ENCODE data around the gene LAMC2. TPM values are rescaled to one million over a fixed set of nuclear protein-coding genes. Genes with fewer than 3 reads are reported as not detected.
A peak's percentile ranks its signal among the peaks of the same experiment; 100 is the strongest.

Gene LAMC2
- total RNA-seq (under 1 TPM in 1 of 5 experiments, not detected in 4; 0.51 TPM), polyA plus RNA-seq (not detected), total RNA-seq (not detected)

GRCh38 chr1:183185941-183186490, at the start of gene LAMC2:
TSS of gene LAMC2 (plus strand) at chr1:183186264. CDS start at chr1:183186353, 89 bp downstream.
- no peaks in the 10 kb centered on the region for H3K27me3 ChIP-seq (ENCODE audit: control insufficient read depth in 2 of 2, insufficient read depth in 2 of 2, low read length in 2 of 2)
- POLR2A ChIA-PET: no interaction called here
- no peaks in the 10 kb centered on the region for H3K36me3 ChIP-seq (ENCODE audit: control insufficient read depth in 2 of 3, insufficient read depth in 3 of 3, low read length in 3 of 3)
- CTCF ChIA-PET: no interaction called here
- Mint-ChIP-seq H3K4me3 (peak within 1 kb of the TSS in 8 of 10 donors; percentile 10 to 75 (median 59)), H3K27ac (no peak within 1 kb of the TSS), H3K36me3 (no peaks in the 10 kb centered on the region), H3K9me3 (peaks cover 0 to 1% (median 0%) of the 10 kb centered on the region in 11 donors), H3K4me1 (peaks cover 0 to 16% (median 8%) of the 10 kb centered on the region in 7 donors), H3K27me3 (peaks cover 25 to 48% (median 39%) of the 10 kb centered on the region in 5 donors)
- ATAC-seq (no peak), DNase-seq (peak in 3 of 9 donors; percentile 6 to 13 (median 11))
- no peak within 1 kb of the TSS for H3K4me3 ChIP-seq (ENCODE audit: low read length)
- no peak within 1 kb of the TSS for H3K27ac ChIP-seq (ENCODE audit: low read depth, low read length)
- no peaks in the 10 kb centered on the region for H3K9me3 ChIP-seq (ENCODE audit: control insufficient read depth in 2 of 3, low read length in 3 of 3)
- intact Hi-C loops (cut with micrococcal nuclease): no loop called here
- H3K4me1 ChIP-seq (ENCODE audit: control insufficient read depth in 2 of 2, insufficient read depth in 2 of 2, low read length in 2 of 2): peaks cover 0 to 3% of the 10 kb centered on the region in 2 donors

GRCh38 chr1:183137782-183138181, 48.3 kb upstream of the LAMC2 start:
- Histone ChIP-seq H3K4me3 (ENCODE audit: low read length) (no peak overlapping the region), H3K27me3 (ENCODE audit: control insufficient read depth in 2 of 2, insufficient read depth in 2 of 2, low read length in 2 of 2) (no peaks in the 10 kb centered on the region), H3K9me3 (ENCODE audit: control insufficient read depth in 2 of 3, low read length in 3 of 3) (no peaks in the 10 kb centered on the region), H3K36me3 (ENCODE audit: control insufficient read depth in 2 of 3, insufficient read depth in 3 of 3, low read length in 3 of 3) (no peaks in the 10 kb centered on the region), H3K27ac (ENCODE audit: low read depth, low read length) (no peak overlapping the region), H3K4me1 (ENCODE audit: control insufficient read depth in 2 of 2, insufficient read depth in 2 of 2, low read length in 2 of 2) (no peaks in the 10 kb centered on the region)
- Mint-ChIP-seq H3K27ac (no peak overlapping the region), H3K4me3 (no peak overlapping the region), H3K4me1 (no peaks in the 10 kb centered on the region), H3K36me3 (no peaks in the 10 kb centered on the region), H3K9me3 (no peaks in the 10 kb centered on the region), H3K27me3 (peaks cover 0 to 27% (median 4%) of the 10 kb centered on the region in 5 donors)
- DNase-seq (no peak), ATAC-seq (no peak)
- intact Hi-C loops (cut with micrococcal nuclease): no loop called here
- CTCF ChIA-PET: no interaction called here
- POLR2A ChIA-PET: interaction anchor here (0.7 kb wide), 1 partner anchor 547 kb away, joined by 3 read pairs; no protein-coding TSS in a partner anchor

- no peaks in the 10 kb centered on the region for H3K4me1 Mint-ChIP-seq
- ATAC-seq: no peak
- Histone ChIP-seq H3K9me3 (ENCODE audit: control insufficient read depth in 2 of 3, low read length in 3 of 3) (no peaks in the 10 kb centered on the region), H3K27ac (ENCODE audit: low read depth, low read length) (no peak overlapping the region), H3K36me3 (ENCODE audit: control insufficient read depth in 2 of 3, insufficient read depth in 3 of 3, low read length in 3 of 3) (no peaks in the 10 kb centered on the region), H3K4me1 (ENCODE audit: control insufficient read depth in 2 of 2, insufficient read depth in 2 of 2, low read length in 2 of 2) (no peaks in the 10 kb centered on the region), H3K27me3 (ENCODE audit: control insufficient read depth in 2 of 2, insufficient read depth in 2 of 2, low read length in 2 of 2) (no peaks in the 10 kb centered on the region), H3K4me3 (ENCODE audit: low read length) (no peak overlapping the region)
- H3K9me3 Mint-ChIP-seq: no peaks in the 10 kb centered on the region
- H3K4me3 Mint-ChIP-seq: no peak overlapping the region
- peaks cover 0 to 27% (median 4%) of the 10 kb centered on the region in 5 donors for H3K27me3 Mint-ChIP-seq
- CTCF ChIA-PET: no interaction called here
- H3K27ac Mint-ChIP-seq: no peak overlapping the region
- intact Hi-C loops (cut with micrococcal nuclease): no loop called here
- DNase-seq: no peak
- no peaks in the 10 kb centered on the region for H3K36me3 Mint-ChIP-seq
- POLR2A ChIA-PET: no interaction called here
Measured at GRCh38 chr1:183138301-183138700, 47.8 kb upstream of the LAMC2 start.

DNA sequence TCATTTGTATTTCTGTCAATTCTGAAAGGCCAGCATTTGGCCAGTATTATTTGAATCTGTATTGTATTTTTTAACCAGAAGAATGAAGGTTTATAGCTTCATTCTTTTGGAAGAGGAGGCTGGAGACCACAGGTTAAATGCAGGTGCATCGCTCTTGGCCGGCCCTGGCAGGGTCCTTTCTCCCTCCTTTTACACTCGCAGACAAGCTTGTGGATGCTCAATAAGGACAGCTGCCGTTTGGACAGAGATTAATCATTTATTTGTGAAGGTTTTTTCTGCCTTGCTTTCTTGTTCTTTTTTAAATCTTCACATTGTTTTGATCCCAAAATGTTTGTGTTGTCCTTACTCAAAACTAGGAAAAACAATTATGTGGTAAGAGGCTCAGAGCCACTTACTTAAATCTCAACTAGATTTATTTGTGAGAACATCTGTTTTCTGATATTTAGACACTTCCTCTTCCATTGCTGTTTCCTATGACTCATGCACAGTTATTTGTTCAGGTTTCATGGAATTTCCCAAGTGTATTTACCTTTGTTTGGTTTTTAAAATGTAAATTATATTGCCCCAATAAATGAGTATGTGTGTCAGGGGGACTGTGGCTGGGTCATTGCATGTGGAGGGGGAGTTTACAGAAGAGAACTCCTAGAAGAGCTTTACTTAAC, 46.7 kb upstream of the LAMC2 start:
- ATAC-seq (no peak), DNase-seq (no peak)
- peaks cover 0 to 30% (median 4%) of the 10 kb centered on the region in 5 donors for H3K27me3 Mint-ChIP-seq
- Histone ChIP-seq H3K36me3 (ENCODE audit: control insufficient read depth in 2 of 3, insufficient read depth in 3 of 3, low read length in 3 of 3) (no peaks in the 10 kb centered on the region), H3K4me1 (ENCODE audit: control insufficient read depth in 2 of 2, insufficient read depth in 2 of 2, low read length in 2 of 2) (no peaks in the 10 kb centered on the region), H3K4me3 (ENCODE audit: low read length) (no peak overlapping the region), H3K27me3 (ENCODE audit: control insufficient read depth in 2 of 2, insufficient read depth in 2 of 2, low read length in 2 of 2) (no peaks in the 10 kb centered on the region), H3K27ac (ENCODE audit: low read depth, low read length) (no peak overlapping the region), H3K9me3 (ENCODE audit: control insufficient read depth in 2 of 3, low read length in 3 of 3) (no peaks in the 10 kb centered on the region)
- ChIA-PET POLR2A (no interaction called here), CTCF (no interaction called here)
- no peaks in the 10 kb centered on the region for H3K4me1 Mint-ChIP-seq
- no peak overlapping the region for H3K4me3 Mint-ChIP-seq
- no peaks in the 10 kb centered on the region for H3K9me3 Mint-ChIP-seq
- H3K36me3 Mint-ChIP-seq: no peaks in the 10 kb centered on the region
- H3K27ac Mint-ChIP-seq: no peak overlapping the region
- intact Hi-C loops (cut with micrococcal nuclease): no loop called here

GRCh38 chr1:183140633-183141032, 45.4 kb upstream of the LAMC2 start:
- ATAC-seq: no peak
- Histone ChIP-seq H3K4me1 (ENCODE audit: control insufficient read depth in 2 of 2, insufficient read depth in 2 of 2, low read length in 2 of 2) (no peaks in the 10 kb centered on the region), H3K4me3 (ENCODE audit: low read length) (no peak overlapping the region), H3K27me3 (ENCODE audit: control insufficient read depth in 2 of 2, insufficient read depth in 2 of 2, low read length in 2 of 2) (no peaks in the 10 kb centered on the region), H3K36me3 (ENCODE audit: control insufficient read depth in 2 of 3, insufficient read depth in 3 of 3, low read length in 3 of 3) (no peaks in the 10 kb centered on the region), H3K27ac (ENCODE audit: low read depth, low read length) (no peak overlapping the region), H3K9me3 (ENCODE audit: control insufficient read depth in 2 of 3, low read length in 3 of 3) (no peaks in the 10 kb centered on the region)
- no peak for DNase-seq
- Mint-ChIP-seq H3K27me3 (peaks cover 0 to 29% (median 4%) of the 10 kb centered on the region in 5 donors), H3K36me3 (no peaks in the 10 kb centered on the region), H3K4me1 (no peaks in the 10 kb centered on the region), H3K4me3 (no peak overlapping the region), H3K27ac (no peak overlapping the region), H3K9me3 (no peaks in the 10 kb centered on the region)
- intact Hi-C loops (cut with micrococcal nuclease): no loop called here
- ChIA-PET POLR2A (no interaction called here), CTCF (no interaction called here)

DNA sequence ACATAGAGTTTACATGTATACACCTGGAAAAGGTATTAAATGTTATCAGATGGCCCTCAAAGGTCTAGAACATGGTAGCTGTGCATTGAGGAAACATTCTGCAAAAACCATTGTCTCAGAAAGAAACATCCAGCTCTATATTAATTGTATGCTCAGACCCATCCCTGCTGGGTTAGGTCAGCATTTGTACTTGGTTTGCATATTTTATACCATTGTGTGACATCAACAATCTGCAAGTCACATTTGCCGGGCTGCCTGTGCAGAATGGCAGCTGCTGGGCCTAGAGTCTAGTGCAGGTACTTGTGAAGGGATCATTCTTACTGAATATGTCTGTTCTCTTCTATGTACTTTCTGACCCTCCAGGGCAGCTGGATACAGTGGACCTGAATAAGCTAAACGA, 43.9 kb upstream of the LAMC2 start:
- H3K36me3 Mint-ChIP-seq: no peaks in the 10 kb centered on the region
- POLR2A ChIA-PET: no interaction called here
- no peaks in the 10 kb centered on the region for H3K4me1 Mint-ChIP-seq
- H3K36me3 ChIP-seq (ENCODE audit: control insufficient read depth in 2 of 3, insufficient read depth in 3 of 3, low read length in 3 of 3): no peaks in the 10 kb centered on the region
- DNase-seq: no peak
- no peaks in the 10 kb centered on the region for H3K27me3 ChIP-seq (ENCODE audit: control insufficient read depth in 2 of 2, insufficient read depth in 2 of 2, low read length in 2 of 2)
- H3K4me3 Mint-ChIP-seq: no peak overlapping the region
- no peak overlapping the region for H3K27ac ChIP-seq (ENCODE audit: low read depth, low read length)
- H3K27ac Mint-ChIP-seq: no peak overlapping the region
- no peaks in the 10 kb centered on the region for H3K9me3 Mint-ChIP-seq
- no peak overlapping the region for H3K4me3 ChIP-seq (ENCODE audit: low read length)
- peaks cover 0 to 28% (median 4%) of the 10 kb centered on the region in 5 donors for H3K27me3 Mint-ChIP-seq
- CTCF ChIA-PET: no interaction called here
- H3K4me1 ChIP-seq (ENCODE audit: control insufficient read depth in 2 of 2, insufficient read depth in 2 of 2, low read length in 2 of 2): no peaks in the 10 kb centered on the region
- ATAC-seq: no peak
- H3K9me3 ChIP-seq (ENCODE audit: control insufficient read depth in 2 of 3, low read length in 3 of 3): no peaks in the 10 kb centered on the region
- intact Hi-C loops (cut with micrococcal nuclease): no loop called here

All from naive thymus-derived CD4-positive, alpha-beta T cell (primary cell).